Prostate gland (tissue), 2 donors: ENCODE measurements around the gene TRPM6.

Experiments used
- CTCF ChIP-seq, 4 experiments: fragments of 200-600 bp in 2 of 4; fragments of 450-650 bp in 2 of 4; sonication (generic) in 2 of 4; IDR thresholded peaks; 1 replicate in 3 of 4; 2 replicates in 1 of 4; pipeline ENCODE4 v1.5.1; 2016 to 2019; ENCODE audit warnings: antibody characterized with exemption in 4 of 4, mild to moderate bottlenecking in 2 of 4, moderate library complexity in 2 of 4
- POLR2AphosphoS5 ChIP-seq: sonication (generic); formaldehyde crosslinking; IDR thresholded peaks from one replicate; pipeline ENCODE4 v1.6.1; 2017; ENCODE audit warnings: antibody characterized with exemption

- TF ChIP-seq CTCF (IDR thresholded peaks at IDR 0.05) = no peak
- no peak for TF ChIP-seq POLR2AphosphoS5
Measured at GRCh38 chr9:74921737-74922136, 34.0 kb upstream of the TRPM6 start.
